ENCODE data around the gene KCNQ1.

GRCh38 chr11:2439820-2440219, 5.0 kb upstream of the KCNQ1 start:
- TF ChIP-seq CTCF (conservative IDR thresholded peaks at IDR 0.05; ENCODE audit: low read depth in 2 of 2) (no peak), EZH2phosphoT487 (IDR thresholded peaks at IDR 0.05; ENCODE audit: unreplicated experiment) (no peak), ETS1 (IDR thresholded peaks at IDR 0.05) (no peak), POLR2AphosphoS5 (IDR thresholded peaks at IDR 0.05; ENCODE audit: low read depth) (no peak), CREB1 (CRISPR knock-in tag; IDR thresholded peaks at IDR 0.05; ENCODE audit: low read depth) (no peak)

Data from GM23338 (cell line).